IMR-90 (cell line): Measurements from ENCODE around the gene RPLP1. TPM values are rescaled to one million over a fixed set of nuclear protein-coding genes. Genes with fewer than 3 reads are reported as not detected.
"Not testable (repeated sequence)": the region's sequence is repeated elsewhere in the genome, so short reads cannot be mapped to it uniquely, and the experiment has no call there.

Source experiments
- ATAC-seq: fragments of 200-7000 bp; cut with Tn5 transposase; 2 replicates; pipeline ENCODE4 v1.9.1; 2020; ENCODE audit warnings: low read depth, mild to moderate bottlenecking, moderate library complexity
- BruUV-seq: library from RNA; stranded (reverse); fragments of 400-500 nt; replicated peaks from 2 replicates; lab custom pipeline; 2021; lab: Mats Ljungman, UMichigan
- CTCF ChIA-PET: fragments of 300-600 bp; formaldehyde crosslinking; extraction: SDS; loops from one replicate; lab custom pipeline; 2021; ENCODE audit warnings: antibody characterized with exemption; lab: Yijun Ruan, JAX
- POLR2A ChIA-PET: fragments of 300-600 bp; sonication (Branson Sonifier 250); formaldehyde crosslinking; loops from one replicate; lab custom pipeline; 2022; ENCODE audit warnings: antibody characterized with exemption; ENCODE audit not compliant: unreplicated experiment; lab: Charles Lee
- DNase-seq: peaks from one replicate; pipeline ENCODE4 v3.0.0; 2013
- H2AFZ ChIP-seq: replicated peaks from 2 replicates; pipeline ENCODE3; 2013; ENCODE audit warnings: low read length, mild to moderate bottlenecking; ENCODE audit not compliant: poor library complexity
- H2AK5ac ChIP-seq: 2 replicates; pipeline ENCODE4 v1.6.1; 2013; ENCODE audit warnings: low read depth, low read length, inconsistent platforms
- H2AK9ac ChIP-seq: replicated peaks from 2 replicates; pipeline ENCODE3; 2013; ENCODE audit warnings: mild to moderate bottlenecking, low read depth, low read length, moderate library complexity; ENCODE audit not compliant: poor library complexity
- H2BK120ac ChIP-seq: 2 replicates; pipeline ENCODE4 v1.6.1; 2013; ENCODE audit warnings: low read depth, low read length, inconsistent platforms
- H2BK15ac ChIP-seq: 3 replicates; pipeline ENCODE4 v1.6.1; 2013; ENCODE audit warnings: low read depth, low read length, inconsistent platforms
- H2BK20ac ChIP-seq: 2 replicates; pipeline ENCODE4 v1.6.1; 2013; ENCODE audit warnings: low read depth, mild to moderate bottlenecking, inconsistent platforms, low read length, moderate library complexity
- H2BK5ac ChIP-seq: 2 replicates; pipeline ENCODE4 v1.6.1; 2013; ENCODE audit warnings: mild to moderate bottlenecking, low read depth, low read length, inconsistent platforms; ENCODE audit not compliant: poor library complexity, severe bottlenecking
- H3K14ac ChIP-seq: replicated peaks from 2 replicates; pipeline ENCODE4 v1.6.1; 2013; ENCODE audit warnings: low read depth, low read length, inconsistent platforms
- H3K18ac ChIP-seq: 2 replicates; pipeline ENCODE4 v1.6.1; 2013; ENCODE audit warnings: low read depth, low read length, control low read depth
- H3K23ac ChIP-seq: 2 replicates; pipeline ENCODE4 v1.6.1; 2013; ENCODE audit warnings: low read depth, low read length, inconsistent platforms
- H3K27ac ChIP-seq: 2 replicates; pipeline ENCODE4 v1.5.1; 2013; ENCODE audit warnings: mild to moderate bottlenecking, control low read depth, low read length; ENCODE audit not compliant: insufficient read depth
- H3K27me3 ChIP-seq: 2 replicates; pipeline ENCODE4 v1.6.1; 2013; ENCODE audit warnings: low read length; ENCODE audit not compliant: control insufficient read depth, insufficient read depth
- H3K36me3 ChIP-seq: 2 replicates; pipeline ENCODE4 v1.6.1; 2013; ENCODE audit warnings: low read length, mixed read lengths; ENCODE audit not compliant: control insufficient read depth, insufficient read depth
- H3K4ac ChIP-seq: 2 replicates; pipeline ENCODE4 v1.6.1; 2013; ENCODE audit warnings: low read depth, low read length, inconsistent platforms
- H3K4me1 ChIP-seq: 2 replicates; pipeline ENCODE4 v1.6.1; 2013; ENCODE audit warnings: low read length, mixed read lengths; ENCODE audit not compliant: control insufficient read depth, insufficient read depth
- H3K4me2 ChIP-seq: 2 replicates; pipeline ENCODE4 v1.6.1; 2013; ENCODE audit warnings: low read depth, mild to moderate bottlenecking, control low read depth, low read length, moderate library complexity
- H3K4me3 ChIP-seq: 2 replicates; pipeline ENCODE4 v1.5.1; 2013; ENCODE audit warnings: low read depth, mild to moderate bottlenecking, control low read depth, low read length, moderate library complexity; ENCODE audit not compliant: insufficient read depth
- H3K56ac ChIP-seq: 2 replicates; pipeline ENCODE4 v1.6.1; 2013; ENCODE audit warnings: low read length, inconsistent platforms; ENCODE audit not compliant: insufficient read depth; ENCODE audit errors: extremely low read depth
- H3K79me1 ChIP-seq, 2 experiments: 2 replicates each; pipeline ENCODE4 v1.6.1; 2013; ENCODE audit warnings: low read length in 2 of 2, inconsistent platforms in 1 of 2, low read depth in 1 of 2
- H3K9ac ChIP-seq: 2 replicates; pipeline ENCODE4 v1.6.1; 2013; ENCODE audit warnings: low read depth, low read length, control low read depth
- H3K9me1 ChIP-seq: 2 replicates; pipeline ENCODE4 v1.6.1; 2013; ENCODE audit warnings: low read length, inconsistent platforms; ENCODE audit not compliant: insufficient read depth
- H3K9me3 ChIP-seq: 2 replicates; pipeline ENCODE4 v1.6.1; 2013; ENCODE audit warnings: low read length; ENCODE audit not compliant: control insufficient read depth, insufficient read depth
- H4K20me1 ChIP-seq: 2 replicates; pipeline ENCODE4 v1.6.1; 2013; ENCODE audit warnings: low read length, inconsistent platforms; ENCODE audit not compliant: insufficient read depth
- H4K5ac ChIP-seq: 2 replicates; pipeline ENCODE4 v1.6.1; 2013; ENCODE audit warnings: mild to moderate bottlenecking, low read depth, low read length, control low read depth
- H4K8ac ChIP-seq, 2 experiments: 2 replicates each; pipeline ENCODE4 v1.6.1; 2013; ENCODE audit warnings: low read depth in 2 of 2, low read length in 2 of 2, control low read depth in 1 of 2, inconsistent platforms in 1 of 2
- H4K91ac ChIP-seq: 2 replicates; pipeline ENCODE4 v1.6.1; 2013; ENCODE audit warnings: low read depth, low read length, inconsistent platforms; ENCODE audit not compliant: insufficient read depth
- CEBPB ChIP-seq: IDR thresholded peaks from 2 replicates; pipeline ENCODE4 v1.6.1; 2012; ENCODE audit warnings: low read depth, low read length, improper control_type of control experiment
- FOS ChIP-seq: fragments of 150-350 bp; IDR thresholded peaks from 2 replicates; pipeline ENCODE4 v1.6.1; 2016; ENCODE audit warnings: low read depth, low read length
- NFE2L2 ChIP-seq: fragments of 150-350 bp; IDR thresholded peaks from 2 replicates; pipeline ENCODE4 v1.6.1; 2016; ENCODE audit warnings: low read depth, mild to moderate bottlenecking, low read length
- RFX5 ChIP-seq: IDR thresholded peaks from 2 replicates; pipeline ENCODE4 v1.8.0; 2012; ENCODE audit warnings: low read depth, mild to moderate bottlenecking, low read length, moderate library complexity
- SMC3 ChIP-seq: fragments of 150-350 bp; IDR thresholded peaks from 2 replicates; pipeline ENCODE4 v1.6.1; 2016; ENCODE audit warnings: low read depth, mild to moderate bottlenecking, antibody characterized with exemption, low read length, moderate library complexity
- WGBS, 2 experiments: methylation state at CpG; one replicate each; pipeline versions ENCODE4 v1.1.5 to v1.1.7; 2013; ENCODE audit warnings: missing lambda C conversion rate in 2 of 2; ENCODE audit not compliant: insufficient read length in 1 of 2; ENCODE audit errors: extremely low coverage in 2 of 2; 5-methylcytosine and 5-hydroxymethylcytosine counted together
- dilution Hi-C: fragments of 300-500 bp; cut with HindIII; formaldehyde crosslinking; loops from one replicate; pipeline ENCODE4 v1.14.3; 2018; ENCODE audit warnings: low sequenced_read_pairs; ENCODE audit not compliant: unreplicated experiment
- in situ Hi-C: fragments of 300-500 bp; cut with MboI; formaldehyde crosslinking; loops from 3 replicates; pipeline ENCODE4 v1.14.3; 2019; ENCODE audit warnings: low sequenced_read_pairs, inconsistent platforms, mixed read lengths
- intact Hi-C: fragments of 100-400 bp; cut with micrococcal nuclease; formaldehyde crosslinking; loops from 2 replicates; pipeline ENCODE4 v1.10.0; 2022
- polyA plus RNA-seq, 3 experiments: library from polyadenylated mRNA; depleted of rRNA; stranded (reverse); fragments of >200 nt; gene quantifications; 2 replicates each; pipeline ENCODE4 v1.2.3, GENCODE V29; 2012; ENCODE audit warnings: low replicate concordance in 1 of 3
- total RNA-seq: library from RNA; depleted of rRNA; stranded (reverse); fragments of >200 nt; gene quantifications from 2 replicates; pipeline ENCODE4 v1.2.3, GENCODE V29; 2012
- TF ChIP-seq, protein P1 (sequence below): conservative IDR thresholded peaks from 2 replicates; pipeline ENCODE4 v1.5.1; 2012; ENCODE audit warnings: mild to moderate bottlenecking, low read depth, low read length, improper control_type of control experiment

The RPLP1 gene
- total and polyA plus RNA-seq, 2 of the 4 experiments (the other 2 are of a cell fraction), result 97.0 to 1,440 TPM

DNA sequence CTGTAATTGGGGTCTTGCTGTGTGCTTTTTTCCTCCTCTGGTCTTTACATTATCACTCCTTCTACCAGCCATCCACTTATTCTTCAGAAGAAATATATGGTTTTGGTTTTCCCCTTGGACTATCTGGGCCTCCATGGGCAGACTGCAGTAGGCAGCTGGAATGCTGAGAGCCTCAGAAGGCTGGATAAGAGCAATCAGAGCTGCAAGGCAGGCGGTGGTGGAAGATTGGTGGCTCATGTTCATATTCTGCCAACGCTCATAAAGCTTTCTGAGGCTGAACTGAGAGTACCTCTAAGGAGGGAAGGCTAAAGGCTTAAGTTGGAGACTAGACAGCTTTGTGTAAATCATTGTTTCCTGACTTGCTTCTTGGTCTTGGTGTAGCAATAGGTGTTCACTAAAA lies 5.7 kb upstream of the RPLP1 start:
- H4K91ac ChIP-seq, result no peak overlapping the region
- intact Hi-C loops (no loop called here), in situ Hi-C loops (no loop called here), dilution Hi-C loops (no loop called here)
- no peak overlapping the region for H3K23ac ChIP-seq
- TF ChIP-seq RFX5 (no peak), FOS (no peak), SMC3 (no peak), NFE2L2 (no peak), CEBPB (no peak)
- TF ChIP-seq, protein P1, sequence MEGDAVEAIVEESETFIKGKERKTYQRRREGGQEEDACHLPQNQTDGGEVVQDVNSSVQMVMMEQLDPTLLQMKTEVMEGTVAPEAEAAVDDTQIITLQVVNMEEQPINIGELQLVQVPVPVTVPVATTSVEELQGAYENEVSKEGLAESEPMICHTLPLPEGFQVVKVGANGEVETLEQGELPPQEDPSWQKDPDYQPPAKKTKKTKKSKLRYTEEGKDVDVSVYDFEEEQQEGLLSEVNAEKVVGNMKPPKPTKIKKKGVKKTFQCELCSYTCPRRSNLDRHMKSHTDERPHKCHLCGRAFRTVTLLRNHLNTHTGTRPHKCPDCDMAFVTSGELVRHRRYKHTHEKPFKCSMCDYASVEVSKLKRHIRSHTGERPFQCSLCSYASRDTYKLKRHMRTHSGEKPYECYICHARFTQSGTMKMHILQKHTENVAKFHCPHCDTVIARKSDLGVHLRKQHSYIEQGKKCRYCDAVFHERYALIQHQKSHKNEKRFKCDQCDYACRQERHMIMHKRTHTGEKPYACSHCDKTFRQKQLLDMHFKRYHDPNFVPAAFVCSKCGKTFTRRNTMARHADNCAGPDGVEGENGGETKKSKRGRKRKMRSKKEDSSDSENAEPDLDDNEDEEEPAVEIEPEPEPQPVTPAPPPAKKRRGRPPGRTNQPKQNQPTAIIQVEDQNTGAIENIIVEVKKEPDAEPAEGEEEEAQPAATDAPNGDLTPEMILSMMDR, result no peak
- no peaks in the 10 kb centered on the region for H4K20me1 ChIP-seq
- no peak overlapping the region for H2BK20ac ChIP-seq
- POLR2A ChIA-PET, result no interaction called here
- no peak overlapping the region for H2AK9ac ChIP-seq
- no peak overlapping the region for H4K8ac ChIP-seq
- H3K27ac ChIP-seq, result no peak overlapping the region
- H3K18ac ChIP-seq, result no peak overlapping the region
- H3K79me1 ChIP-seq, result peaks cover 11 to 22% of the 10 kb centered on the region in 2 experiments
- no peaks in the 10 kb centered on the region for H3K9me3 ChIP-seq
- no peak overlapping the region for H2BK15ac ChIP-seq
- BruUV-seq, result no TSS peak
- no peak overlapping the region for H3K56ac ChIP-seq
- H3K14ac ChIP-seq, result no peak overlapping the region
- no peak overlapping the region for H2AFZ ChIP-seq
- H3K27me3 ChIP-seq, result no peaks in the 10 kb centered on the region
- H4K5ac ChIP-seq, result no peak overlapping the region
- peaks cover 3% of the 10 kb centered on the region for H3K9me1 ChIP-seq
- no peak overlapping the region for H3K4me3 ChIP-seq
- no peak overlapping the region for H2AK5ac ChIP-seq
- ATAC-seq, result no peak
- H3K4me1 ChIP-seq, result peaks cover 2% of the 10 kb centered on the region
- CTCF ChIA-PET, result interaction anchor here (0.7 kb wide), 1 partner anchor 1537 kb away, joined by 3 read pairs; no protein-coding TSS in a partner anchor
- no peak overlapping the region for H2BK120ac ChIP-seq
- no peak for DNase-seq
- no peak overlapping the region for H2BK5ac ChIP-seq
- no peak overlapping the region for H3K4me2 ChIP-seq
- 79% methylated on average over 2 of the region's 2 CpGs; no CpG with 5 or more reads in 1 of the 2 experiments for WGBS, 2 experiments
- H3K9ac ChIP-seq, result no peak overlapping the region
- peaks cover 4% of the 10 kb centered on the region; the same call in 1 of the 2 replicates for H3K36me3 ChIP-seq
- H3K4ac ChIP-seq, result no peak overlapping the region

- POLR2A ChIA-PET, H3K14ac ChIP-seq, H3K4me3 ChIP-seq, ATAC-seq, H2BK120ac ChIP-seq, H4K5ac ChIP-seq, H3K56ac ChIP-seq, H3K4me2 ChIP-seq, H2AK9ac ChIP-seq, H3K27me3 ChIP-seq, H3K9me3 ChIP-seq, H3K4ac ChIP-seq, CTCF ChIA-PET, H3K27ac ChIP-seq, H2BK15ac ChIP-seq, dilution Hi-C loops, H3K4me1 ChIP-seq, H3K18ac ChIP-seq, DNase-seq, H2AFZ ChIP-seq, H2AK5ac ChIP-seq, BruUV-seq, H2BK20ac ChIP-seq, H3K23ac ChIP-seq, H3K9ac ChIP-seq, H3K9me1 ChIP-seq, H2BK5ac ChIP-seq, in situ Hi-C loops, H4K91ac ChIP-seq, H4K8ac ChIP-seq: not testable (repeated sequence)
- intact Hi-C loops, result loop anchor here (10.0 kb wide), 1 partner anchor 285 kb away; the partner anchor contains the start of gene GLCE
- no CpG with 5 or more reads among the region's 4 CpGs for WGBS, 2 experiments
- Histone ChIP-seq H3K36me3 (peaks cover 12% of the 10 kb centered on the region), H3K79me1 (peaks cover 6 to 28% of the 10 kb centered on the region in 2 experiments; a peak in 3 of 4 replicates), H4K20me1 (peaks cover 27% of the 10 kb centered on the region)
Measured at GRCh38 chr15:69450221-69450620, 2.4 kb upstream of the RPLP1 start.
